ENCODE measurements around the gene DISC1.

Gene DISC1

DNA sequence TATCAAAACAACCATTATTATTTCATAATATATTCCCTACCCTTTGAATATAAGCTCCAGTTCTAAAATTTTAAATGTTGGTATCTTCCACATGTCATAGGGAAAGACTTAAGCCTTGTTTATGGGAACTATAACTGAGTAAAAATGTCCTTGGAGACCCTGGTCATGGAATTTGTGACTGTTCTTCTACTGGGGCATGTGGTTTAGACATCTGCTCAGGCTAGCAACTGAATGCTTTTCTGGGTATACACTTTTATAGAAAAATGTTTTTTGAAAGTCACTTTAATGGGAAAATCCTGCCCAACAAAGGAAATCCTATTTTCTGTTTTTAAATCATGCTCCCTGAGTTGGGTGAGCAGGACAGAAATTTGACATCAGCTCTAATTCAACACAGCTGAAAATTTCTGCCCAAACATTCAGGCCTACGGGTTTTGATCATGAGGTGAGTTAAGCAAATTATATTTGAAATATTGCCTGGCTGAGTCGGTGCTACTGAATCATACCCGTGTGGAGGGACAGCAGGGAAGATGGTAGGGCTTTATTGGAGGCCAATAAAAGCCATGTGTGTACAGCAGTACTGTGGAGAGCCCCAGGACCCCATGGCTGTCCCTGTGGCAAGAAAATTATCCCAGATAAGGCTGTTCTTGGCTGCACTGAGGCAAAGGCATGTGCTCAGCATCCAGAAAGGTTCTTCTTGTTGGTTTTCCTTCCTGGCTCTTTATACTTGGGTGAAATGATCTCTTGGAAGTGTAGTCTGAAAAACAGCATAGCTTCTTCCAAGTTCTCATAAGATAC lies 391.8 kb downstream of the DISC1 start:
- Histone ChIP-seq H3K27ac (replicated peaks) (no peak overlapping the region), H3K4me3 (replicated peaks; ENCODE audit: insufficient read depth, low read length) (no peak overlapping the region), H3K27me3 (ENCODE audit: insufficient read depth, poor library complexity, severe bottlenecking) (no peaks in the 10 kb centered on the region)
- TF ChIP-seq SPI1 (IDR thresholded peaks at IDR 0.05; ENCODE audit: borderline replicate concordance, low read depth) (no peak), REST (IDR thresholded peaks at IDR 0.05; ENCODE audit: insufficient replicate concordance, low read depth) (no peak), POLR2AphosphoS5 (IDR thresholded peaks at IDR 0.05; ENCODE audit: low read depth) (no peak), GABPA (IDR thresholded peaks at IDR 0.05; ENCODE audit: low read depth) (no peak), CTCF (IDR thresholded peaks at IDR 0.05; ENCODE audit: insufficient read depth, low read length) (no peak)
- no peak for DNase-seq (ENCODE audit: low read depth in 1 of 2, low spot score in 1 of 2)

DNA sequence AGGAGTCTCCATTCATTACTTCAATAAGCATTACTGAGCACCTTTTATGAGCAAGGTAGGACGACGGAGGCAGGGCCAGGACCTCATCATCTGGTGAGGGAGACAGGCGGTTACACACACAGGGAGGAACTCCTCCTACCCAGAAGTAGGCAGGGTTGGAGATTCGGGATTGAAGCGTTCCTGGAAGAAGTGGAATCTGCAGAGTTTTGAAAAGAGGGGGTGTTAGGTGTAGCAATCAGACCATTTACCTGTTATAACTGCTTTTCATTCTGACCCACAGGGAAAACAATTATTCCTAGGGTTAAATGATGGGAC lies 392.4 kb downstream of the DISC1 start:
- Histone ChIP-seq H3K27me3 (ENCODE audit: insufficient read depth, poor library complexity, severe bottlenecking) (no peaks in the 10 kb centered on the region), H3K27ac (replicated peaks) (no peak overlapping the region), H3K4me3 (replicated peaks; ENCODE audit: insufficient read depth, low read length) (no peak overlapping the region)
- TF ChIP-seq REST (IDR thresholded peaks at IDR 0.05; ENCODE audit: insufficient replicate concordance, low read depth) (no peak), GABPA (IDR thresholded peaks at IDR 0.05; ENCODE audit: low read depth) (no peak), POLR2AphosphoS5 (IDR thresholded peaks at IDR 0.05; ENCODE audit: low read depth) (no peak), CTCF (IDR thresholded peaks at IDR 0.05; ENCODE audit: insufficient read depth, low read length) (no peak), SPI1 (IDR thresholded peaks at IDR 0.05; ENCODE audit: borderline replicate concordance, low read depth) (no peak)
- DNase-seq (ENCODE audit: low read depth in 1 of 2, low spot score in 1 of 2), result no peak

GRCh38 chr1:232020352-232020751 lies 393.8 kb downstream of the DISC1 start:
- Histone ChIP-seq H3K27me3 (ENCODE audit: insufficient read depth, poor library complexity, severe bottlenecking) (no peaks in the 10 kb centered on the region), H3K27ac (replicated peaks) (no peak overlapping the region), H3K4me3 (replicated peaks; ENCODE audit: insufficient read depth, low read length) (no peak overlapping the region)
- DNase-seq (ENCODE audit: low read depth in 1 of 2, low spot score in 1 of 2), result no peak
- TF ChIP-seq REST (IDR thresholded peaks at IDR 0.05; ENCODE audit: insufficient replicate concordance, low read depth) (no peak), CTCF (IDR thresholded peaks at IDR 0.05; ENCODE audit: insufficient read depth, low read length) (no peak), SPI1 (IDR thresholded peaks at IDR 0.05; ENCODE audit: borderline replicate concordance, low read depth) (no peak)

All from HL-60 (cell line).